Stimulated activated CD4-positive, alpha-beta T cell treated with anti-CD3 and anti-CD28 coated beads, Interleukin-4, amount 100 ng/mL, for 48 hours (primary cell): ENCODE measurements around the gene DKKL1.
"Not testable (repeated sequence)": the region's sequence is repeated elsewhere in the genome, so short reads cannot be mapped to it uniquely, and the experiment has no call there.

Source experiments
- DNase-seq, 2 donors: peaks; one replicate each; pipeline ENCODE4 v3.0.0-alpha.2; 2020; ENCODE audit warnings: low read depth in 2 of 2

Gene DKKL1

DNA sequence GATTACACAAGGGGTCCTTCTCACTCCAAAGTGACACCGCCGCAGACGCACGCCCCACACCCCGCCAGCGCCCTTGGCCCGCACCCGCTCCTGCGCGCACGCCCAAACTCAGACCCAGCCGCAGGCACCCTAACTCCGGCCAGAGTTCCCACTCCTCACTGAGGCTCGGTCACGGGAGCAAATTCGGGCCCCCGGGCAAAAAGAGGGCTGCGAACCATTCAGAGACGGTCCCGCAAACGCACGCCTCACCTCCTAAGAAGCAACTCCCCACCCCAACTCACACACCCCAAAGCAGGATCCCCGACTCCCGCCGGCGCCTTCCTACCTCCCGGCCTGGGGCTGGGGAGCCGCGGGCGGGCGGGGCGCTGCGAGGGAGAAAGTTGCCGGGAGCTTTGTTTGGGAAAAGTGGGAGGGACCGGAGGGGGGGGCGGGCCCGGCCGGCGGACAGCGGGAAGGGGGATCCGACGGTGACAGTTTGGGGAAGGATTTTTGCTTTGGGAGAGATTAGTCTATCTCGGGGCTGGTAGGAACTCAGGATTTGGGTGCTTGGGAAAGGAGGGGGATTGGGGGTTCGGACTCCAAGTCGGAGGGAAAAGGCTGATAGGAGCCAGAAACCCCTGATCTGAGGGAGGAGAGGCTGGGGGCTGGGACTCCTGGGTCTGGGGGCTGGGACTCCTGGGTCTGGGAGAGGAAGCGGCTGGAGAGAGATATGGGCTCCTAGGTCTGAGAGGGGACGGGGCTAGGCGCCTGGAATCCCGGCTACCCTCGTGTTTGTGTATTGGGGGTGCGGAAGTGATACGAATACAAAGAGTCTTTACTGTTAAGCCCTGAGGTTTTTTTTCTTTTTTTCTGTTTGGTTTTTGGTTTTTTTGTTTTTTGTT lies 1.4 kb upstream of the DKKL1 start, which contains the start of gene TEAD2:
Gene TEAD2, minus strand, starts transcription at position 369 of the 881 bp plus-strand sequence. CDS start 2,341 bp downstream, outside the sequence.
- DNase-seq, result no peak

DNA sequence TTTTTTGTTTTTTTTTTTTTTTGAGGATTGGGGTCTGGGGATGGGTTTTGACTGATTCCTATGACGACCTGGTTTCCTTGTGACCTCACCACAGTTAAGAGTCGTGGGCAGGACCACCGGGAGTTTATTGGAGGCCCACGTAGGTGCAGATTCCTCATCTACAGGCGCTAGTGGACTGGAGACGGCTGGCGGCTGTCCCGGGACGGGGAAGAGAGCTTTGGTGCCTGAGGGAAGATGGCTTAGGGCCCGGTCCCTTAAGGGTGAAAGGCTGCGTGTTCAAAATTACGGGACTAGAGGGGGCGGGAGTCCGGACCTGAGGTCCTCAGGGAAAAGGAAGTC lies 779 bp upstream of the DKKL1 start:
- DNase-seq, result no peak

GRCh38 chr19:49364083-49364737 lies 533 bp downstream of the DKKL1 start:
- no peak for DNase-seq

- no peak for DNase-seq
Measured at GRCh38 chr19:49366110-49366509, 2.4 kb downstream of the DKKL1 start.

DNA sequence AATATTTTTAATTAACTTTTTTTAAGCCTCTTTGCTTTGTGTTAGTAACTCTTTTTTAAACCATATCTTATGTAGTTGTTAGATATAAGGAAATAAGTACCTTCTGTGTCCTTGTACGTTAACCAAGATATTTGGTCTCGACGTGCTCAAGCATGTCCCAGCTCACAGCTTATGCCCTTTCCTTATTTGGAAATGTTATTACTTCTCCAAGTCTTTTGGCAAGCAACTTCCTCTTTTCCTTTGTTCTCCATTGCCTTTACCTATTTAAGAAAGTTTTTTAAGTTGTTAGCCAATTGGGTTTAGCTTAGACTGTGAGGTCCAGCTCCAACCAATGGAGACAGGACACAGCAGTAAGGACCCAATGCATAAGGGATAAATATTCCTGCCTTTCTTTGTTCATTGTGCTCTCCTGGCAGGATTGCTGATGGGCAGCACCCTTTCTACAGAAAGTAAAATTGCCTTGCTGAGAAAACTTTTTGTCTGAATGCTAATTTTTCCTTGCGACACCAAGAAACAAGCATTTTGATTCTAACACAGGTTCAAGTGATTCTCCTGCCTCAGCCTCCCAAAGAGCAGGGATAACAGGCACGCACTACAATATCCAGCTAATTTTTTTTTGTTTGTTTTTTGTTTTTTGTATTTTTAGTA lies 5.2 kb downstream of the DKKL1 start:
- no peak for DNase-seq

- DNase-seq, result no peak
Measured at GRCh38 chr19:49371184-49371583, 7.5 kb downstream of the DKKL1 start.

DNA sequence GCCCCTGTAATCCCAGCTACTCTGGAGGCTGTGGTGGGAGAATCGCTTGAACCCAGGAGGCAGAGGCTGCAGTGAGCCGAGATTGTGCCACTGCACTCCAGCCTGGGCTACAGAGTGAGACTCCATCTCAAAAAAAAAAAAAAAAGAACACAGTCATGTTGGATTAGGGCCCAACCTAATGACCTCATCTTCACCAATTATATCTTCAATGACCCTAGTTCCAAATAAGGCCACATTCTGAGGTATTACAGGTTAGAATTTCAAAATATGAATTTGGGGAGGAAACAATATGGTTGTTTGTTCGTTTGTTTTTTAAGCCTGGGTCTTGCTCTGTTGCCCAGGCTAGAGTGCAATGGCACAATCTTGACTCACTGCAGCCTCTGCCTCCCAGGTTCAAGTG lies 9.5 kb downstream of the DKKL1 start:
- DNase-seq, result not testable (repeated sequence)

DNA sequence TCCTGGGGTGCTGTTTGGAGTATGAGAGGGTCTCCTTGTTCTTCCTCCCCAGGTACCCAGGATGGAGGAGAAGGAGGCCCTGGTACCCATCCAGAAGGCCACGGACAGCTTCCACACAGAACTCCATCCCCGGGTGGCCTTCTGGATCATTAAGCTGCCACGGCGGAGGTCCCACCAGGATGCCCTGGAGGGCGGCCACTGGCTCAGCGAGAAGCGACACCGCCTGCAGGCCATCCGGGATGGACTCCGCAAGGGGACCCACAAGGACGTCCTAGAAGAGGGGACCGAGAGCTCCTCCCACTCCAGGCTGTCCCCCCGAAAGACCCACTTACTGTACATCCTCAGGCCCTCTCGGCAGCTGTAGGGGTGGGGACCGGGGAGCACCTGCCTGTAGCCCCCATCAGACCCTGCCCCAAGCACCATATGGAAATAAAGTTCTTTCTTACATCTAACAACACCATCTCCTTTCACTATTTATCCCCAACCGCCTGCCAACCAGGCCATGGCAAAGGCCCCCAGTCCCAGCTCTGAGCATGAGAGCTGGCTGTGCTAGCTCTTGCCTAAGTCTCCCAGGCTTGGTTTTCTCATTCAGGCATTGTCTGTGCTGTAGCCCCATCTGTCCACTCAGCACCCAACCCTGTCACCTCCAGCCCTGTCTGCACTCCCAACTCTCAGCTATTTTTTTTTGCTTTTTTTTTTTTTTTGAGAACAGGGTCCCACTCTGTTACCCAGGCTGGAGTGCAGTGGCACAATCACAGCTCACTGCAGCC lies 11.2 kb downstream of the DKKL1 start:
- DNase-seq, result no peak

- no peak for DNase-seq
Measured at GRCh38 chr19:49378512-49378911, 14.8 kb downstream of the DKKL1 start.

DNA sequence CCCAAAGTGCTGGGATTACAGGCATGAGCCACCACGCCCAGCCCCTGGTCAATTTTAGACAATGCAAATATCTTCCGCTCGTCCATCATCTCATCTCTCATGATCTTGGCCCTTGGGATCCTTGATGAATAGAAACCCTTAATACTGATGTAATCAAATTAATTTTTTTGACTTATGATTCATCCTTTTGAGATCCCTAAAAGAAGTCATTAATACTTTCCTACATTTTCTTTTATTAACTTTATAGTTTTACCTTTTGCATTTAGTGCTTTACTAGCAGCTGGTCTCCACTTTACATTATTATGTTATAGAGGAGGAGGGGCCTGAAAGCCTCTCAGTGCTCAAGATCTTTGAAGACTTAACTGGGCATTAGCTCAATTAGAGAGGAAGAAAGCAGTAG lies 16.7 kb downstream of the DKKL1 start:
- no peak for DNase-seq

DNA sequence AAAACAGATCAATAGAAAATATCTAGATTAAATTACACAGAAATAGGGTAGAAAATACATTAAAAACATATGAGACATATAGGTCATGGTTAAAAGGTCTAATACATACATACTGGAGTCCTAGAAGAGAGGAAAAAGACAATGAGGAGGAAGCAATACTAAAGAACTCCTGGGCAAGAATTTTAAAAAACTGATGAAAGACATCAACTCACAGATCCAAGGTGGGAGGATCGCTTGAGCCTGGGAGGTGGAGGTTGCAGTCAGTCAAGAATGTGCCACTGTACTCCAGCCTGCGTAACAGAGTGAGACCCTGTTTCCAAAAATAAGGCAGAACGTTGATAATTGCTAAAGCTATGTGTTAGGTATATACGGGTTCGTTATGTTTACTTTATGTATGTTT lies 19.0 kb downstream of the DKKL1 start:
- no peak for DNase-seq

DNA sequence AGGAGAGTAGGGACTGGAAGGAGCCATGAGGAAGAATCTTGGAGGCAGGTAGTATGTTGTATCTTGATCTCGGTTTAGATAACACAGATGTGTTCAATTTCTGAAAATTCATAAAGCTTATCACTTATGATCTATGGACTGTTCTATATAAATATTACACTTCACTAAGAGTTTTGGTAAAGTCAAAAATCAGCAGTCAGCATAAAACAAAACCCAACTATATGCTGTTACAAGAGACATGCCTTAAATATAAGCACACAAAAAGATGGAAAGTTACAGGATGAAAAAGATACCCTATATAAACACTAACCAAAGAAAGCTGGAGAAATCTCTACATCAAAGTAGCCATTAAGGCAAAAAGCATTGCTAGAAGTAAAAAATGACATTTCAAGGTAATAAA lies 19.9 kb downstream of the DKKL1 start:
- no peak for DNase-seq

GRCh38 chr19:49387936-49388372 lies 24.3 kb downstream of the DKKL1 start, which contains the start of gene KASH5:
KASH5 (plus strand) TSS chr19:49388249; CDS start chr19:49390884, 2,635 bp downstream.
- peak; percentile 69 to 91 for DNase-seq

DNA sequence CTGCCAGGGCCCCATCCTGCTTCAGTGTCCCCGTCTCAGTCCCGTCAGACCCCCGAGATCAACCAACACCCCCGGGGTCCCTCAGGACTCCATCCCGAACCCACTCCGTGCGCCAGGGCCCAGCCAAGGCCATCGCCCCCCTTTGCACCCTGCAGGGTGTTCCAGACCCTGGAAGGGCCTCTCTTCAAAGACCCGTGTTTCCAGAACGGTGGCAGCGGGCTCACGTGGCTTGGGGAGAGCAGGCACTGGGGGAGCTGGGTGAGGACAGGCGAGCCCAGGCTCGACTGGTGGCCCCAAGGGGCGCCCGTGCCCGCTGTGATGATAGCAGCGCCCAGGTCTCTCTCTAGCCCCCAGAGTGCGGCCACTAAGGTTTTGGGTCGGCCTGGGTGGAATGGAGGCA lies 25.7 kb downstream of the DKKL1 start:
- no peak for DNase-seq

- no peak for DNase-seq
Measured at GRCh38 chr19:49390131-49390928, 26.7 kb downstream of the DKKL1 start.

- DNase-seq, result no peak
Measured at GRCh38 chr19:49390929-49391359, 27.3 kb downstream of the DKKL1 start.

DNA sequence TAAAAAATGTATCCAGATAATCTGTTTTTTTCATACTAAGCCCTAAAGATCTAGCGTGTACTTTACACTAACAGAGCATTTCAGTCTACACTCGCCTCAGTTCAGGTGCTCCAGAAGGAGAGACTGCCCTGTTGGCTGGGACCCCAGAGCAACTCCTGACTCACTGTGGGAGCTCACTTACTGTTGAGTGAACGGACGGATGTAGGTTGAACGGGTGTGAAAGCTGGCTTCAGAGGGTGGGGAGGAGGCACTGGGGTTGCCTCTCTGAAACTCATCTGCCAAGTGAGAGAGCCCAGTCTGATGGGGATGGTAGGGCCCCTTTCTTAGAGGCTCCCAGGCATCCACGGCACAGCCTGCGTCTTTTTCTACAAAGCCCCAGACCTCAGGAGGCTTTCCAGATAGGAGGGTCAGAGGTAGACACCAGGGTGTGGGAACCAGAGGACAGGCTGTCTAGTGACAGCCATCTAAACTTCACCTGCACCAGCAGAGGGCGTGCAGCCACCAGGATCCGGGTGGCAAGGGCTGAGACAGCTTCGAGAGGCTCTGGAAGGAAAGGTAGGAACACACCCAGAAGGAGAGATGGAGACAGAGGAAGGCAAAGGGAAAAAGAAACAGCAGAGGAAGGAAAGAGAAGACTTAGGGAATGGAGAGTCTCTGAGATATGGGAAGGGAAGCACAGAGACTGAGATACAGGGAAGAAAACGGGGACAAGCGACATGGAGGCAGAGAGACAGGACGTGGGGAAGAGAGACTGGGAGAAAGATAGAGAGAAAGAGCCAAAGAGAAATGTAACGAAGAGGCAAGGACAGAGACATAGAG lies 28.1 kb downstream of the DKKL1 start:
- DNase-seq, result peak; percentile 67 to 71

- no peak for DNase-seq
Measured at GRCh38 chr19:49393881-49394280, 30.2 kb downstream of the DKKL1 start.

- no peak for DNase-seq
Measured at GRCh38 chr19:49395581-49396407, 32.1 kb downstream of the DKKL1 start.
